COLO668 (cell line): ENCODE measurements around the gene HOXB6.

Experiments used
- DNase-seq: peaks from one replicate; lab custom pipeline; 2025; ENCODE audit not compliant: unreplicated experiment; lab: John Stamatoyannopoulos, UW

HOXB6 gene

GRCh38 chr17:48604770-48605329, at the start of gene HOXB6:
TSS of gene HOXB6 (minus strand) at chr17:48604986. CDS start at chr17:48598150, 6,836 bp downstream.
- no peak for DNase-seq

GRCh38 chr17:48649741-48650140, 45.0 kb upstream of the HOXB6 start:
- DNase-seq: no peak

GRCh38 chr17:48647963-48648245, 43.1 kb upstream of the HOXB6 start:
- no peak for DNase-seq

- DNase-seq: peak; percentile 6
These were observed 42.5 kb upstream of the HOXB6 start for GRCh38 chr17:48647103-48647962.

GRCh38 chr17:48646183-48647102, 41.7 kb upstream of the HOXB6 start:
- peak; percentile 23 for DNase-seq

- no peak for DNase-seq
These were observed 40.9 kb upstream of the HOXB6 start for GRCh38 chr17:48645639-48646182.

GRCh38 chr17:48644910-48645557, 40.2 kb upstream of the HOXB6 start:
- DNase-seq: no peak

- DNase-seq: no peak
These were observed 39.4 kb upstream of the HOXB6 start for GRCh38 chr17:48644159-48644558.

- DNase-seq: no peak
These were observed 38.9 kb upstream of the HOXB6 start for GRCh38 chr17:48643697-48644012.

- DNase-seq: no peak
These were observed 38.3 kb upstream of the HOXB6 start for GRCh38 chr17:48642843-48643696.

- DNase-seq: peak; percentile 11
These were observed 37.5 kb upstream of the HOXB6 start for GRCh38 chr17:48642059-48642842.

- DNase-seq: no peak
These were observed 36.8 kb upstream of the HOXB6 start for GRCh38 chr17:48641541-48642058.

GRCh38 chr17:48640858-48641180, 36.0 kb upstream of the HOXB6 start:
- DNase-seq: no peak

GRCh38 chr17:48639982-48640857, 35.4 kb upstream of the HOXB6 start:
- DNase-seq: no peak

- no peak for DNase-seq
These were observed 34.4 kb upstream of the HOXB6 start for GRCh38 chr17:48639136-48639535.

- no peak for DNase-seq
These were observed 32.8 kb upstream of the HOXB6 start for GRCh38 chr17:48637323-48638260.
